GM12873 (cell line): ENCODE measurements around the gene DOP1B.

Source experiments
- TF ChIP-seq, protein P1 (sequence below): IDR thresholded peaks from 2 replicates; pipeline ENCODE4 v1.5.1; 2012; ENCODE audit warnings: low read depth, mild to moderate bottlenecking, moderate library complexity, low read length, control low read depth; ENCODE audit not compliant: insufficient read depth; ENCODE audit errors: missing control alignments

Gene DOP1B

GRCh38 chr21:36147911-36148310 is 8.7 kb upstream of the DOP1B start:
- TF ChIP-seq, protein P1, sequence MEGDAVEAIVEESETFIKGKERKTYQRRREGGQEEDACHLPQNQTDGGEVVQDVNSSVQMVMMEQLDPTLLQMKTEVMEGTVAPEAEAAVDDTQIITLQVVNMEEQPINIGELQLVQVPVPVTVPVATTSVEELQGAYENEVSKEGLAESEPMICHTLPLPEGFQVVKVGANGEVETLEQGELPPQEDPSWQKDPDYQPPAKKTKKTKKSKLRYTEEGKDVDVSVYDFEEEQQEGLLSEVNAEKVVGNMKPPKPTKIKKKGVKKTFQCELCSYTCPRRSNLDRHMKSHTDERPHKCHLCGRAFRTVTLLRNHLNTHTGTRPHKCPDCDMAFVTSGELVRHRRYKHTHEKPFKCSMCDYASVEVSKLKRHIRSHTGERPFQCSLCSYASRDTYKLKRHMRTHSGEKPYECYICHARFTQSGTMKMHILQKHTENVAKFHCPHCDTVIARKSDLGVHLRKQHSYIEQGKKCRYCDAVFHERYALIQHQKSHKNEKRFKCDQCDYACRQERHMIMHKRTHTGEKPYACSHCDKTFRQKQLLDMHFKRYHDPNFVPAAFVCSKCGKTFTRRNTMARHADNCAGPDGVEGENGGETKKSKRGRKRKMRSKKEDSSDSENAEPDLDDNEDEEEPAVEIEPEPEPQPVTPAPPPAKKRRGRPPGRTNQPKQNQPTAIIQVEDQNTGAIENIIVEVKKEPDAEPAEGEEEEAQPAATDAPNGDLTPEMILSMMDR: no peak

GRCh38 chr21:36148886-36149285 is 7.7 kb upstream of the DOP1B start:
- TF ChIP-seq, protein P1: no peak

DNA sequence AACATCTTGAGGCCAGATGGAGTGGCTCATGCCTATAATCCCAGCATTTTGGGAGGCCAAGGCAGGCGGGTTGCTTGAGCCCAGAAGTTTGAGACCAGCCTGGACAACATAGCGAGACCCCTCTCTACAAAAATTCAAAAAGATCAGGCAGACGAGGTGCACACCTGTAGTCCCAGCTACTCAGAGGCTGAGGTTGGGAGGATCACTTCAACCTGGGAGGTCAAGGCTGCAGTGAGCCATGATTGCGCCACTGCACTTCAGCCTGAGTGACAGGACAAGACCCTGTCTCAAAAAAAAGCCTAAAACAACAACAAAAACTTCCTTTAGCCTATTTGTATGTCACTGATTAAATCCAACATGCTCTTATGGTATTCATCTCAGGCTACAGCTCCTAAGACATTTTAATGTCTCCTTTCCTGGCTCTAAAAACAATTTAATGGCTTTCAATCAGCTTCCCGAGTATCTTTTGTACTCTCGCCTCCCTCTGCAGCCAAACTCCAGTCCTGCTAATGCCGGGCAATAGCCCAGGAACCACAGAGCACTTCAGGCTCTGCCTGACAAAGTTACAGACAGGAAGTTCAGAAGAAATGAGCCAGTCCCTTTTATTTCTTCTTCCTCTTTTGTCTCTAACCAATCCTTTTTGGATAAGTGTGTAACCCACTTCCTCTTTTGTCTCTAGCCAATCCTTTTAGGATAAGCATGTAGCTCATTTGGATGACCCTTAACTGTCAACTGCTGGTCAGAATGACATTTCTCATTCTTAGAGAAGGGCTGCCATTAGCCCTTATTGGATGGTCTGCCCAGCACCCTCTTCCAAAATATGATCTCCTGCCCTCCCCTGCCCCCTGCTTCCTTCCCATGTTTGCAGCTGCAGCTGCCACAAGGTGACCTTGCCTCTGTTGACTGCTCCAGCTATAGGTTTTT is 6.6 kb upstream of the DOP1B start:
- TF ChIP-seq, protein P1: no peak

- TF ChIP-seq, protein P1: no peak
Measured at GRCh38 chr21:36155603-36156338, 853 bp upstream of the DOP1B start.

GRCh38 chr21:36156339-36156814 is 247 bp upstream of the DOP1B start:
- TF ChIP-seq, protein P1: no peak

- TF ChIP-seq, protein P1: no peak
Measured at GRCh38 chr21:36159356-36159921, 2.8 kb downstream of the DOP1B start.

- TF ChIP-seq, protein P1: no peak
Measured at GRCh38 chr21:36160850-36161178, 4.2 kb downstream of the DOP1B start.
